ENCODE results near the gene CSTPP1. TPM values are rescaled to one million over a fixed set of nuclear protein-coding genes. Genes with fewer than 3 reads are reported as not detected.
"Not testable (repeated sequence)": the region's sequence is repeated elsewhere in the genome, so short reads cannot be mapped to it uniquely, and the experiment has no call there.

CSTPP1 gene
- total RNA-seq, 4 donors from 2014 or later, result 4.9 to 33.8 (median 19.5) TPM

GRCh38 chr11:47204637-47204989 is 268.1 kb downstream of the CSTPP1 start:
- H3K9me3 ChIP-seq, result no peaks in the 10 kb centered on the region
- intact Hi-C loops (cut with DNase I; ENCODE audit: low total_unique reads), result no loop called here
- H3K36me3 ChIP-seq, result no peaks in the 10 kb centered on the region
- TF ChIP-seq, protein P1, sequence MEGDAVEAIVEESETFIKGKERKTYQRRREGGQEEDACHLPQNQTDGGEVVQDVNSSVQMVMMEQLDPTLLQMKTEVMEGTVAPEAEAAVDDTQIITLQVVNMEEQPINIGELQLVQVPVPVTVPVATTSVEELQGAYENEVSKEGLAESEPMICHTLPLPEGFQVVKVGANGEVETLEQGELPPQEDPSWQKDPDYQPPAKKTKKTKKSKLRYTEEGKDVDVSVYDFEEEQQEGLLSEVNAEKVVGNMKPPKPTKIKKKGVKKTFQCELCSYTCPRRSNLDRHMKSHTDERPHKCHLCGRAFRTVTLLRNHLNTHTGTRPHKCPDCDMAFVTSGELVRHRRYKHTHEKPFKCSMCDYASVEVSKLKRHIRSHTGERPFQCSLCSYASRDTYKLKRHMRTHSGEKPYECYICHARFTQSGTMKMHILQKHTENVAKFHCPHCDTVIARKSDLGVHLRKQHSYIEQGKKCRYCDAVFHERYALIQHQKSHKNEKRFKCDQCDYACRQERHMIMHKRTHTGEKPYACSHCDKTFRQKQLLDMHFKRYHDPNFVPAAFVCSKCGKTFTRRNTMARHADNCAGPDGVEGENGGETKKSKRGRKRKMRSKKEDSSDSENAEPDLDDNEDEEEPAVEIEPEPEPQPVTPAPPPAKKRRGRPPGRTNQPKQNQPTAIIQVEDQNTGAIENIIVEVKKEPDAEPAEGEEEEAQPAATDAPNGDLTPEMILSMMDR (IDR thresholded peaks at IDR 0.05), result no peak
- TF ChIP-seq POLR2A (IDR thresholded peaks at IDR 0.05), result no peak
- DNase-seq, result no peak
- no peak overlapping the region for H3K27ac ChIP-seq
- H3K4me1 ChIP-seq, result no peaks in the 10 kb centered on the region
- no peaks in the 10 kb centered on the region for H3K27me3 ChIP-seq
- H3K4me3 ChIP-seq, result no peak overlapping the region

DNA sequence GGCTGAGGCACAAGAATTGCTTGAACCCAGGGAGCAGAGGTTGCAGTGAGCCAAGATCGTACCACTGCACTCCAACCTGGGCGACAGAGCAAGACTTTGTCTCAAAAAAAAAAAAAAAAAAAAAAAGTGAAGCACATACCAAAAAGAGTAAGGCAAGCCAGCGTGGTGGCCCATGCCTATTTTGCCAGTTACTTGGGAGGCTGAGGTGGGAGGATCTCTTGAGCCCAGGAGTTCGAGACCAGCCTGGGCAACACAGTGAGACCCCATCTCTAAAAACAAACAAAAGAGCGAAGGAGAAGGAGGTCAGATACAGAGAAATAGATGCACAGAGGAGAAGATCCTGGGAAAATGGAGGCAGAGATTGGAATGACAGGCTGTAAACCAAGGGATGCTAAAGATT is 270.0 kb downstream of the CSTPP1 start:
- H3K4me1 ChIP-seq, result not testable (repeated sequence)

DNA sequence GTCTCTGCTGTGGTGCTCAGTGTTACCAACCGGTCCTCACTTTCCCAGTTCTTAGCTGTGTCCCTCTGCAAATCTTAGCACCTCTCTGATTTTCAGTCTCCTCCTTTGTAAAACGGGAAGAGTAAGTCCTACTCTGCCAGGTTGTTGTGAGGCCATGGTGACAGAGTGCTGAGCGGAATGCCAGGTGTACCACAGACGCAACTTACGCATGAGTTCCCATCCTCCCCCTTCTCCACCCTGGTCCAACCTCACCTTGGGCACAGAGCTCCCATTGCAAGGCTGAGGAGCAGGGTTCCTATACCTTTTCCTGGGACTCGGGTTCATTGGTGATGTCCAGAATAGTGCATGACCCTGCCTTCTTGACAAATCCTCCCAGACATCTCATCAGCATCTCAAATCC is 270.9 kb downstream of the CSTPP1 start:
- H3K9me3 ChIP-seq, result no peaks in the 10 kb centered on the region
- no peaks in the 10 kb centered on the region for H3K27me3 ChIP-seq
- TF ChIP-seq POLR2A (IDR thresholded peaks at IDR 0.05), result no peak
- TF ChIP-seq, protein P1 (IDR thresholded peaks at IDR 0.05), result no peak
- H3K36me3 ChIP-seq, result no peaks in the 10 kb centered on the region
- no peak for DNase-seq
- no peak overlapping the region for H3K4me3 ChIP-seq
- no peaks in the 10 kb centered on the region for H3K4me1 ChIP-seq
- H3K27ac ChIP-seq, result no peak overlapping the region
- intact Hi-C loops (cut with DNase I; ENCODE audit: low total_unique reads), result no loop called here

More for the DNA sequence above, 270.0 kb downstream of the CSTPP1 start:
- H3K36me3 ChIP-seq; H3K9me3 ChIP-seq; DNase-seq; H3K4me3 ChIP-seq; H3K27ac ChIP-seq; intact Hi-C loops (cut with DNase I; ENCODE audit: low total_unique reads); H3K27me3 ChIP-seq: not testable (repeated sequence)

GRCh38 chr11:47208008-47208552 is 271.5 kb downstream of the CSTPP1 start:
- DNase-seq; H3K27me3 ChIP-seq; intact Hi-C loops (cut with DNase I; ENCODE audit: low total_unique reads): not testable (repeated sequence)

GRCh38 chr11:47208628-47209027 is 272.1 kb downstream of the CSTPP1 start:
- Histone ChIP-seq H3K9me3 (no peaks in the 10 kb centered on the region), H3K27ac (no peak overlapping the region), H3K4me1 (no peaks in the 10 kb centered on the region), H3K36me3 (no peaks in the 10 kb centered on the region), H3K27me3 (no peaks in the 10 kb centered on the region), H3K4me3 (no peak overlapping the region)
- DNase-seq, result no peak
- TF ChIP-seq POLR2A (IDR thresholded peaks at IDR 0.05), result no peak
- TF ChIP-seq, protein P1 (IDR thresholded peaks at IDR 0.05), result no peak
- intact Hi-C loops (cut with DNase I; ENCODE audit: low total_unique reads), result no loop called here

More at GRCh38 chr11:47208008-47208552, 271.5 kb downstream of the CSTPP1 start:
- not testable (repeated sequence) for H3K9me3 ChIP-seq, H3K4me1 ChIP-seq, H3K27ac ChIP-seq, H3K4me3 ChIP-seq, H3K36me3 ChIP-seq

Small RNA genes lying within 50 kb of the gene (microRNA-seq; reads per million reads assigned to microRNA genes)
- not detected for gene MIR6745 (ENCODE audit: borderline microRNAs expressed, borderline replicate concordance)

Small RNA genes lying within 50 kb of the gene (small RNA-seq; reads per million reads assigned to genes)
- gene MIR6745, result not detected

Other genes starting within 250 kb of the CSTPP1 start
- gene ARHGAP1, start 236.1 kb upstream of the CSTPP1 start, total RNA-seq, result 100 to 1,000 TPM in 1 of 4 donors, 10 to 100 TPM in 3; 27.9 to 114 (median 37.3) TPM
- gene ZNF408, start 235.7 kb upstream of the CSTPP1 start, total RNA-seq, result 10 to 100 TPM in 1 of 4 donors, 1 to 10 TPM in 2, under 1 TPM in 1; 0.88 to 10.5 (median 8.0) TPM
- under 1 TPM in 1 of 4 donors, not detected in 3; 0.27 TPM for gene F2, start 217.5 kb upstream of the CSTPP1 start, total RNA-seq
- 10 to 100 TPM; 19.7 to 88.8 (median 44.2) TPM for gene CKAP5, start 90.5 kb upstream of the CSTPP1 start, total RNA-seq
- 10 to 100 TPM in 2 of 4 donors, 1 to 10 TPM in 1, under 1 TPM in 1; 0.77 to 21.2 (median 9.3) TPM for gene LRP4, start 18.2 kb upstream of the CSTPP1 start, total RNA-seq
- 100 to 1,000 TPM in 3 of 4 donors, 10 to 100 TPM in 1; 57.4 to 243 (median 151) TPM for gene ARFGAP2, start 240.1 kb downstream of the CSTPP1 start, total RNA-seq
- gene PACSIN3, start 249.7 kb downstream of the CSTPP1 start, total RNA-seq, result 10 to 100 TPM; 28.1 to 80.3 (median 47.1) TPM